ENCODE results near the gene TSPAN18. TPM values are rescaled to one million over a fixed set of nuclear protein-coding genes. Genes with fewer than 3 reads are reported as not detected.

The TSPAN18 gene
- total and polyA plus RNA-seq, 10 of the 15 experiments (the other 5 are each of a cell fraction or from before 2014, with no cell fraction given), result 0.02 to 0.77 (median 0.13) TPM; not detected in 1

DNA sequence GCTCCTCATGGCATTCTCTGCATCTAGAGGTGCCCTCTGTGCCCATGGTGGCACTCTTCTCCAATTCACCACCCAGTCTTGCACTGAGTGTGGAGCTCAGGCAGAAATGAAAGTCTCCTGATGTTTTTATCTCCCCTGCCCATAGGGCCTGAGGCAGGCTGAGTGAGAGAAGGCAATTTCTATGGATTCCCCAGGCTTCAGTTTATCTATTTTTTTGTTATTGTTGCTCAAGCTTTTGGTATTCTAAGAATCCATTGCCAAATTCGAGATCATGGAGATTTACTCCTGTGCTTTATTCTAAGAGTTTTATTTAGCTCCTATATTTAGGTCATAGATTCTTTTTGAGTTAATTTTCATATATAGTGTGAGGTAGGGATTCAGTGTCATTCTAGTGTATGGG, 40.7 kb downstream of the TSPAN18 start:
- no peak for ATAC-seq
- Histone ChIP-seq H3K9ac (ENCODE audit: control insufficient read depth, insufficient read depth, low read length) (no peak overlapping the region), H3K79me2 (ENCODE audit: control insufficient read depth, insufficient read depth, low read length) (no peaks in the 10 kb centered on the region), H3K4me1 (ENCODE audit: control insufficient read depth, insufficient read depth, low read length) (no peaks in the 10 kb centered on the region), H3K9me3 (replicated peaks; ENCODE audit: control insufficient read depth, insufficient read depth, low read length) (no peaks in the 10 kb centered on the region), H3K4me2 (ENCODE audit: control insufficient read depth, insufficient read depth) (no peak overlapping the region), H3K4me3 (no peak overlapping the region), H3K27me3 (replicated peaks in 1 of 2; ENCODE audit: control insufficient read depth in 2 of 2, insufficient read depth in 2 of 2, low read length in 1 of 2) (no peaks in the 10 kb centered on the region; a peak in 1 of 4 replicates), H3K27ac (ENCODE audit: control insufficient read depth, insufficient read depth) (no peak overlapping the region), H4K20me1 (ENCODE audit: control insufficient read depth, insufficient read depth) (no peaks in the 10 kb centered on the region), H2AFZ (ENCODE audit: control insufficient read depth, low read depth, low read length) (no peak overlapping the region), H3K36me3 (ENCODE audit: control insufficient read depth in 2 of 2, insufficient read depth in 2 of 2, low read length in 1 of 2) (no peaks in the 10 kb centered on the region)
- ChIA-PET RAD21 (ENCODE audit: unreplicated experiment) (interaction anchor here (1.0 kb wide), 1 partner anchor 144 kb away, joined by 5 read pairs; no protein-coding TSS in a partner anchor), CTCF (interaction anchor here (0.9 to 4.9 kb wide), 2 partner anchors 8 to 109 kb away, joined by 3 to 28 read pairs; no protein-coding TSS in a partner anchor), POLR2A (no interaction called here), SMC1A (ENCODE audit: uncharacterized antibody, unreplicated experiment) (interaction anchor here (0.8 to 1.4 kb wide), 4 partner anchors 22 to 208 kb away, joined by 3 read pairs; no protein-coding TSS in a partner anchor)
- BruUV-seq (replicated peaks), result no TSS peak
- FAIRE-seq, result no peak
- no peak for DNase-seq (ENCODE audit: low read depth, low spot score)
- TF ChIP-seq ZSCAN29 (IDR thresholded peaks at IDR 0.05) (no peak), ATF2 (IDR thresholded peaks at IDR 0.05; ENCODE audit: low read length) (no peak), MYC (IDR thresholded peaks at IDR 0.05; ENCODE audit: insufficient read depth, insufficient read length, insufficient replicate concordance, low read length, severe bottlenecking) (no peak), TARDBP (IDR thresholded peaks at IDR 0.05; ENCODE audit: borderline replicate concordance) (no peak), KAT2A (conservative IDR thresholded peaks at IDR 0.05; ENCODE audit: control insufficient read depth, low read depth, low read length) (no peak), ELK1 (IDR thresholded peaks at IDR 0.05; ENCODE audit: low read depth, low read length) (no peak), IKZF2 (IDR thresholded peaks at IDR 0.05) (no peak), DPF2 (IDR thresholded peaks at IDR 0.05) (no peak)
- TF ChIP-seq, protein P1, sequence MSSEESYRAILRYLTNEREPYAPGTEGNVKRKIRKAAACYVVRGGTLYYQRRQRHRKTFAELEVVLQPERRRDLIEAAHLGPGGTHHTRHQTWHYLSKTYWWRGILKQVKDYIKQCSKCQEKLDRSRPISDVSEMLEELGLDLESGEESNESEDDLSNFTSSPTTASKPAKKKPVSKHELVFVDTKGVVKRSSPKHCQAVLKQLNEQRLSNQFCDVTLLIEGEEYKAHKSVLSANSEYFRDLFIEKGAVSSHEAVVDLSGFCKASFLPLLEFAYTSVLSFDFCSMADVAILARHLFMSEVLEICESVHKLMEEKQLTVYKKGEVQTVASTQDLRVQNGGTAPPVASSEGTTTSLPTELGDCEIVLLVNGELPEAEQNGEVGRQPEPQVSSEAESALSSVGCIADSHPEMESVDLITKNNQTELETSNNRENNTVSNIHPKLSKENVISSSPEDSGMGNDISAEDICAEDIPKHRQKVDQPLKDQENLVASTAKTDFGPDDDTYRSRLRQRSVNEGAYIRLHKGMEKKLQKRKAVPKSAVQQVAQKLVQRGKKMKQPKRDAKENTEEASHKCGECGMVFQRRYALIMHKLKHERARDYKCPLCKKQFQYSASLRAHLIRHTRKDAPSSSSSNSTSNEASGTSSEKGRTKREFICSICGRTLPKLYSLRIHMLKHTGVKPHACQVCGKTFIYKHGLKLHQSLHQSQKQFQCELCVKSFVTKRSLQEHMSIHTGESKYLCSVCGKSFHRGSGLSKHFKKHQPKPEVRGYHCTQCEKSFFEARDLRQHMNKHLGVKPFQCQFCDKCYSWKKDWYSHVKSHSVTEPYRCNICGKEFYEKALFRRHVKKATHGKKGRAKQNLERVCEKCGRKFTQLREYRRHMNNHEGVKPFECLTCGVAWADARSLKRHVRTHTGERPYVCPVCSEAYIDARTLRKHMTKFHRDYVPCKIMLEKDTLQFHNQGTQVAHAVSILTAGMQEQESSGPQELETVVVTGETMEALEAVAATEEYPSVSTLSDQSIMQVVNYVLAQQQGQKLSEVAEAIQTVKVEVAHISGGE (CRISPR knock-in tag; IDR thresholded peaks at IDR 0.05), result no peak
- TF ChIP-seq, protein P2, sequence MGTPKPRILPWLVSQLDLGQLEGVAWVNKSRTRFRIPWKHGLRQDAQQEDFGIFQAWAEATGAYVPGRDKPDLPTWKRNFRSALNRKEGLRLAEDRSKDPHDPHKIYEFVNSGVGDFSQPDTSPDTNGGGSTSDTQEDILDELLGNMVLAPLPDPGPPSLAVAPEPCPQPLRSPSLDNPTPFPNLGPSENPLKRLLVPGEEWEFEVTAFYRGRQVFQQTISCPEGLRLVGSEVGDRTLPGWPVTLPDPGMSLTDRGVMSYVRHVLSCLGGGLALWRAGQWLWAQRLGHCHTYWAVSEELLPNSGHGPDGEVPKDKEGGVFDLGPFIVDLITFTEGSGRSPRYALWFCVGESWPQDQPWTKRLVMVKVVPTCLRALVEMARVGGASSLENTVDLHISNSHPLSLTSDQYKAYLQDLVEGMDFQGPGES (IDR thresholded peaks at IDR 0.05), result no peak
- TF ChIP-seq, protein P3, sequence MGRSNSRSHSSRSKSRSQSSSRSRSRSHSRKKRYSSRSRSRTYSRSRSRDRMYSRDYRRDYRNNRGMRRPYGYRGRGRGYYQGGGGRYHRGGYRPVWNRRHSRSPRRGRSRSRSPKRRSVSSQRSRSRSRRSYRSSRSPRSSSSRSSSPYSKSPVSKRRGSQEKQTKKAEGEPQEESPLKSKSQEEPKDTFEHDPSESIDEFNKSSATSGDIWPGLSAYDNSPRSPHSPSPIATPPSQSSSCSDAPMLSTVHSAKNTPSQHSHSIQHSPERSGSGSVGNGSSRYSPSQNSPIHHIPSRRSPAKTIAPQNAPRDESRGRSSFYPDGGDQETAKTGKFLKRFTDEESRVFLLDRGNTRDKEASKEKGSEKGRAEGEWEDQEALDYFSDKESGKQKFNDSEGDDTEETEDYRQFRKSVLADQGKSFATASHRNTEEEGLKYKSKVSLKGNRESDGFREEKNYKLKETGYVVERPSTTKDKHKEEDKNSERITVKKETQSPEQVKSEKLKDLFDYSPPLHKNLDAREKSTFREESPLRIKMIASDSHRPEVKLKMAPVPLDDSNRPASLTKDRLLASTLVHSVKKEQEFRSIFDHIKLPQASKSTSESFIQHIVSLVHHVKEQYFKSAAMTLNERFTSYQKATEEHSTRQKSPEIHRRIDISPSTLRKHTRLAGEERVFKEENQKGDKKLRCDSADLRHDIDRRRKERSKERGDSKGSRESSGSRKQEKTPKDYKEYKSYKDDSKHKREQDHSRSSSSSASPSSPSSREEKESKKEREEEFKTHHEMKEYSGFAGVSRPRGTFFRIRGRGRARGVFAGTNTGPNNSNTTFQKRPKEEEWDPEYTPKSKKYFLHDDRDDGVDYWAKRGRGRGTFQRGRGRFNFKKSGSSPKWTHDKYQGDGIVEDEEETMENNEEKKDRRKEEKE (IDR thresholded peaks at IDR 0.05), result no peak
- in situ Hi-C loops (cut with MboI), result no loop called here
- intact Hi-C loops (cut with micrococcal nuclease; ENCODE audit: unreplicated experiment), result no loop called here
- WGBS (ENCODE audit: insufficient coverage, insufficient replicate concordance, low lambda C conversion rate, missing lambda C conversion rate), result 0% methylated on average over 1 of the region's 1 CpG
